ENCODE data around the gene LTB. TPM values are rescaled to one million over a fixed set of nuclear protein-coding genes. Genes with fewer than 3 reads are reported as not detected.
A peak's percentile ranks its signal among the peaks of the same experiment; 100 is the strongest.

The LTB gene
- polyA plus RNA-seq, 1 donor from 2014 or later = not detected

DNA sequence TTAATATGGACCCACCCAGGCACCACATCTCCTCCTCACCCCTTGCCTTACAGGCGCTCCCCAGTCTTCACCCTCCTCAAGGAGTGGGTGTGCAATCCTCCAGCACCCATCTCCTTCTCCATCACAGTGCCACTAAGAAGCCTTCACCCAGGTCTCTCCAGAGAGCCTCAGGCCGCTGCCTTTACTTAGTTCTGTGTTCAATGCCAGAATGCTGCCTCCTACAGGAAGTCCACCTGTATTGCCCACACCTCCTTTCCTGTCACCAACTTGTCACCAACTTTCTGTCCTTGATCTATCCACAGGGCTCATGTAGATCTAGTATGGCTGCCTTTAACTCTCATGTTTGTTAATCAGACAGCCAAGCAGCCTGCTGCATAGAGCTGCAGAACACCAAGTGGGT lies 3.3 kb upstream of the LTB start:
- Histone ChIP-seq H3K4me2 (ENCODE audit: low read length) (no peak overlapping the region), H3K27me3 (ENCODE audit: insufficient read depth, low read depth, low read length) (peaks cover 14% of the 10 kb centered on the region), H3K9me3 (ENCODE audit: low read length) (no peaks in the 10 kb centered on the region), H4K20me1 (ENCODE audit: insufficient read depth) (no peaks in the 10 kb centered on the region), H3K4me3 (ENCODE audit: low read length) (no peak overlapping the region), H2AFZ (ENCODE audit: low read depth, low read length) (no peak overlapping the region), H3K9me2 (ENCODE audit: insufficient read depth, low read length) (no peaks in the 10 kb centered on the region), H3K79me2 (replicated peaks; ENCODE audit: insufficient read depth, low read length) (no peaks in the 10 kb centered on the region), H3K27ac (ENCODE audit: low read length) (no peak overlapping the region), H3K36me3 (ENCODE audit: insufficient read depth, low read length) (no peaks in the 10 kb centered on the region), H3K9ac (ENCODE audit: low read length) (no peak overlapping the region), H3F3A (ENCODE audit: insufficient read depth, low read length, poor library complexity, severe bottlenecking) (no peaks in the 10 kb centered on the region)
- TF ChIP-seq EZH2 (IDR thresholded peaks at IDR 0.05; ENCODE audit: borderline replicate concordance, insufficient read depth, low read length, poor library complexity, severe bottlenecking) (no peak), TAF1 (IDR thresholded peaks at IDR 0.05; ENCODE audit: low read depth) (no peak), EP300 (conservative IDR thresholded peaks at IDR 0.05; ENCODE audit: poor library complexity, severe bottlenecking) (no peak), RAD21 (conservative IDR thresholded peaks at IDR 0.05) (no peak), POLR2AphosphoS5 (IDR thresholded peaks at IDR 0.05) (no peak), MXI1 (conservative IDR thresholded peaks at IDR 0.05; ENCODE audit: poor library complexity, severe bottlenecking) (no peak), SMC3 (conservative IDR thresholded peaks at IDR 0.05; ENCODE audit: poor library complexity) (no peak)
- TF ChIP-seq, protein P1, sequence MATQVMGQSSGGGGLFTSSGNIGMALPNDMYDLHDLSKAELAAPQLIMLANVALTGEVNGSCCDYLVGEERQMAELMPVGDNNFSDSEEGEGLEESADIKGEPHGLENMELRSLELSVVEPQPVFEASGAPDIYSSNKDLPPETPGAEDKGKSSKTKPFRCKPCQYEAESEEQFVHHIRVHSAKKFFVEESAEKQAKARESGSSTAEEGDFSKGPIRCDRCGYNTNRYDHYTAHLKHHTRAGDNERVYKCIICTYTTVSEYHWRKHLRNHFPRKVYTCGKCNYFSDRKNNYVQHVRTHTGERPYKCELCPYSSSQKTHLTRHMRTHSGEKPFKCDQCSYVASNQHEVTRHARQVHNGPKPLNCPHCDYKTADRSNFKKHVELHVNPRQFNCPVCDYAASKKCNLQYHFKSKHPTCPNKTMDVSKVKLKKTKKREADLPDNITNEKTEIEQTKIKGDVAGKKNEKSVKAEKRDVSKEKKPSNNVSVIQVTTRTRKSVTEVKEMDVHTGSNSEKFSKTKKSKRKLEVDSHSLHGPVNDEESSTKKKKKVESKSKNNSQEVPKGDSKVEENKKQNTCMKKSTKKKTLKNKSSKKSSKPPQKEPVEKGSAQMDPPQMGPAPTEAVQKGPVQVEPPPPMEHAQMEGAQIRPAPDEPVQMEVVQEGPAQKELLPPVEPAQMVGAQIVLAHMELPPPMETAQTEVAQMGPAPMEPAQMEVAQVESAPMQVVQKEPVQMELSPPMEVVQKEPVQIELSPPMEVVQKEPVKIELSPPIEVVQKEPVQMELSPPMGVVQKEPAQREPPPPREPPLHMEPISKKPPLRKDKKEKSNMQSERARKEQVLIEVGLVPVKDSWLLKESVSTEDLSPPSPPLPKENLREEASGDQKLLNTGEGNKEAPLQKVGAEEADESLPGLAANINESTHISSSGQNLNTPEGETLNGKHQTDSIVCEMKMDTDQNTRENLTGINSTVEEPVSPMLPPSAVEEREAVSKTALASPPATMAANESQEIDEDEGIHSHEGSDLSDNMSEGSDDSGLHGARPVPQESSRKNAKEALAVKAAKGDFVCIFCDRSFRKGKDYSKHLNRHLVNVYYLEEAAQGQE (IDR thresholded peaks at IDR 0.05; ENCODE audit: borderline replicate concordance) = no peak
- TF ChIP-seq, protein P2, sequence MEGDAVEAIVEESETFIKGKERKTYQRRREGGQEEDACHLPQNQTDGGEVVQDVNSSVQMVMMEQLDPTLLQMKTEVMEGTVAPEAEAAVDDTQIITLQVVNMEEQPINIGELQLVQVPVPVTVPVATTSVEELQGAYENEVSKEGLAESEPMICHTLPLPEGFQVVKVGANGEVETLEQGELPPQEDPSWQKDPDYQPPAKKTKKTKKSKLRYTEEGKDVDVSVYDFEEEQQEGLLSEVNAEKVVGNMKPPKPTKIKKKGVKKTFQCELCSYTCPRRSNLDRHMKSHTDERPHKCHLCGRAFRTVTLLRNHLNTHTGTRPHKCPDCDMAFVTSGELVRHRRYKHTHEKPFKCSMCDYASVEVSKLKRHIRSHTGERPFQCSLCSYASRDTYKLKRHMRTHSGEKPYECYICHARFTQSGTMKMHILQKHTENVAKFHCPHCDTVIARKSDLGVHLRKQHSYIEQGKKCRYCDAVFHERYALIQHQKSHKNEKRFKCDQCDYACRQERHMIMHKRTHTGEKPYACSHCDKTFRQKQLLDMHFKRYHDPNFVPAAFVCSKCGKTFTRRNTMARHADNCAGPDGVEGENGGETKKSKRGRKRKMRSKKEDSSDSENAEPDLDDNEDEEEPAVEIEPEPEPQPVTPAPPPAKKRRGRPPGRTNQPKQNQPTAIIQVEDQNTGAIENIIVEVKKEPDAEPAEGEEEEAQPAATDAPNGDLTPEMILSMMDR (IDR thresholded peaks at IDR 0.05; ENCODE audit: poor library complexity, severe bottlenecking) = no peak

DNA sequence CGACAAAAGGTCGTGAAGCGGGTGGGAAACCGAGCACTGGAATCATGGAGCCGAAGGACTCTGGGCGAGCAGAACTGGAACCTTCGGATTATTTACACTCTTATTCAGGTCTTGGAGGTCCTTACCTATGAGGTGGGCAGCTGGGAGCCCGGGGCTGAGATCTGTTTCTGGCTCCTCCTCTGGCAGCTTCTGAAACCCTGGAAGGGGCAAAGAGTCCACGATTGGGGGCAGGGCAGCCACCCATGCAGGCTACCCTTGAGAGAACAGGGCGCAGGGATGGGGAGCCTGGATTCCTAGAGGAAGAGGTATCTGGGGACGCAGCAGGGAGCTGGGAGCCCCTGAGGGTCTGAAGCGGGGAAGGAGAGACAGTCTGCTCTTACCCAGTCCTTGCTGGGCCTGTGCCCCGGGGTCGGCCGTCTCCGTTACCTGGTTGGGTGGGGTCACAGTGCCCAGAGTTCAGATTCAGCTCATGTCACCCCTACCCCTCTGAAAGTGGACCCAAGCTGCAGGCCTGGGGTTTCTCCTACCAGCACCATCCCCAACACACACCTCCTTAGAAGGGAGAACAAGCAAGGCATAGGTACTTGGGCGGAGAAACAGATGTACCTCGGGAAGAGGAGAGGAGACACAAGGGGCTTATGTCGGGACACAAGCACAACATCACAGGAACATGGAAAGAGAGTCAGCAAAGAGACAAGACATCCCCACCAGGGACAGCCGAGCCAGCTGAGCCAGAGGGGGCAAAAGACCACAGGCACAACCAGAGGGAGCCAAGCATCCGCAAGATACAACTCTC lies 592 bp downstream of the LTB start:
- peak overlapping the region; percentile 67 for H3K4me3 ChIP-seq (ENCODE audit: low read length)
- no peak for TF ChIP-seq RAD21 (conservative IDR thresholded peaks at IDR 0.05)
- TF ChIP-seq POLR2AphosphoS5 (IDR thresholded peaks at IDR 0.05) = no peak
- TF ChIP-seq, protein P1 (IDR thresholded peaks at IDR 0.05; ENCODE audit: borderline replicate concordance) = no peak
- TF ChIP-seq MXI1 (conservative IDR thresholded peaks at IDR 0.05; ENCODE audit: poor library complexity, severe bottlenecking) = no peak
- no peak for TF ChIP-seq EZH2 (IDR thresholded peaks at IDR 0.05; ENCODE audit: borderline replicate concordance, insufficient read depth, low read length, poor library complexity, severe bottlenecking)
- TF ChIP-seq, protein P2 (IDR thresholded peaks at IDR 0.05; ENCODE audit: poor library complexity, severe bottlenecking) = no peak
- no peak for TF ChIP-seq EP300 (conservative IDR thresholded peaks at IDR 0.05; ENCODE audit: poor library complexity, severe bottlenecking)
- no peak for TF ChIP-seq TAF1 (IDR thresholded peaks at IDR 0.05; ENCODE audit: low read depth)
- no peak for TF ChIP-seq SMC3 (conservative IDR thresholded peaks at IDR 0.05; ENCODE audit: poor library complexity)
- H2AFZ ChIP-seq (ENCODE audit: low read depth, low read length) = peak overlapping the region; percentile 54
- H3K27ac ChIP-seq (ENCODE audit: low read length) = peak overlapping the region; percentile 9
- peaks cover 14% of the 10 kb centered on the region for H3K27me3 ChIP-seq (ENCODE audit: insufficient read depth, low read depth, low read length)
- no peaks in the 10 kb centered on the region for H3K9me3 ChIP-seq (ENCODE audit: low read length)
- no peaks in the 10 kb centered on the region for H4K20me1 ChIP-seq (ENCODE audit: insufficient read depth)
- H3K36me3 ChIP-seq (ENCODE audit: insufficient read depth, low read length) = no peaks in the 10 kb centered on the region
- H3K9ac ChIP-seq (ENCODE audit: low read length) = peak overlapping the region; percentile 61
- no peaks in the 10 kb centered on the region for H3K9me2 ChIP-seq (ENCODE audit: insufficient read depth, low read length)
- no peak overlapping the region for H3K4me2 ChIP-seq (ENCODE audit: low read length)
- H3K79me2 ChIP-seq (replicated peaks; ENCODE audit: insufficient read depth, low read length) = no peaks in the 10 kb centered on the region
- H3F3A ChIP-seq (ENCODE audit: insufficient read depth, low read length, poor library complexity, severe bottlenecking) = no peaks in the 10 kb centered on the region
